Measurements from ENCODE around the gene ZNF79. TPM values are rescaled to one million over a fixed set of nuclear protein-coding genes. Genes with fewer than 3 reads are reported as not detected.

The ZNF79 gene
- total and polyA plus RNA-seq, 2 of the 8 experiments (the other 6 are each of a cell fraction or from before 2014, with no cell fraction given) = 2.4 to 7.4 TPM

GRCh38 chr9:127450830-127451607, 26.8 kb downstream of the ZNF79 start, which contains the start of the genes LRSAM1 and RPL12 (continued):
- TF ChIP-seq GTF2F1 (IDR thresholded peaks at IDR 0.05; ENCODE audit: borderline replicate concordance, low read depth, low read length) = peak; percentile 97
- no peak for TF ChIP-seq SIRT6 (IDR thresholded peaks at IDR 0.05; ENCODE audit: low read length)
- TF ChIP-seq RXRA (IDR thresholded peaks at IDR 0.05; ENCODE audit: insufficient read depth, low read depth, low read length) = no peak
- TF ChIP-seq KDM1A (IDR thresholded peaks at IDR 0.05; ENCODE audit: borderline replicate concordance, low read length) = no peak
- TF ChIP-seq PHF8 (conservative IDR thresholded peaks at IDR 0.05; ENCODE audit: low read depth, low read length) = peak; percentile 98
- no peak for TF ChIP-seq SUZ12 (IDR thresholded peaks at IDR 0.05; ENCODE audit: low read length)
- TF ChIP-seq YY1 (IDR thresholded peaks at IDR 0.05; ENCODE audit: low read depth, low read length) = peak; percentile 100
- TF ChIP-seq RBBP5 (IDR thresholded peaks at IDR 0.05; ENCODE audit: borderline replicate concordance, low read depth, low read length) = no peak
- TF ChIP-seq FOSL1 (IDR thresholded peaks at IDR 0.05; ENCODE audit: insufficient read depth, low read depth, low read length) = no peak
- TF ChIP-seq KDM5A (IDR thresholded peaks at IDR 0.05; ENCODE audit: low read length) = no peak
- 0 out of 2 replicates have a peak, but pooled peaks have one; percentile 11 for TF ChIP-seq JUND (IDR thresholded peaks at IDR 0.05; ENCODE audit: low read length)
- TF ChIP-seq SIX5 (IDR thresholded peaks at IDR 0.05; ENCODE audit: low read depth, low read length) = peak; percentile 71
- no peak for TF ChIP-seq MAFK (IDR thresholded peaks at IDR 0.05; ENCODE audit: low read depth, low read length)
- no peak for TF ChIP-seq CBX5 (IDR thresholded peaks at IDR 0.05; ENCODE audit: low read depth, low read length)
- TF ChIP-seq EZH2 (IDR thresholded peaks at IDR 0.05; ENCODE audit: low read depth, low read length, severe bottlenecking) = no peak
- TF ChIP-seq NRF1 (IDR thresholded peaks at IDR 0.05; ENCODE audit: low read depth, low read length) = no peak
- peak; percentile 99 for TF ChIP-seq TBP (IDR thresholded peaks at IDR 0.05; ENCODE audit: low read depth, low read length)
- peak; percentile 98 for TF ChIP-seq TAF7 (optimal IDR thresholded peaks at IDR 0.05; ENCODE audit: borderline replicate concordance, low read depth, low read length)
- TF ChIP-seq RNF2 (IDR thresholded peaks at IDR 0.05; ENCODE audit: borderline replicate concordance, low read depth, low read length, missing control alignments, poor library complexity, severe bottlenecking) = no peak
- TF ChIP-seq NANOG (IDR thresholded peaks at IDR 0.05; ENCODE audit: insufficient read depth, low read depth, low read length, poor library complexity, severe bottlenecking) = no peak
- TF ChIP-seq CEBPB (IDR thresholded peaks at IDR 0.05; ENCODE audit: low read depth, low read length) = no peak
- TF ChIP-seq EGR1 (IDR thresholded peaks at IDR 0.05; ENCODE audit: borderline replicate concordance, low read depth, low read length) = no peak; the same call in 1 of the 2 replicates
- TF ChIP-seq BACH1 (IDR thresholded peaks at IDR 0.05; ENCODE audit: low read length) = no peak; the same call in 1 of the 2 replicates
- TF ChIP-seq POU5F1 (IDR thresholded peaks at IDR 0.05; ENCODE audit: low read depth, low read length) = no peak
- TF ChIP-seq BCL11A (IDR thresholded peaks at IDR 0.05; ENCODE audit: low read depth in 2 of 2, low read length in 2 of 2) = no peak

Data from H1 (cell line).